H9 (cell line): Measurements from ENCODE around the gene SREBF2. TPM values are rescaled to one million over a fixed set of nuclear protein-coding genes. Genes with fewer than 3 reads are reported as not detected.

ENCODE experiments used
- DNase-seq: peaks from one replicate; pipeline ENCODE4 v3.0.0-alpha.2; 2017
- H2AFZ ChIP-seq: one replicate; pipeline ENCODE4 v1.6.1; 2013; ENCODE audit warnings: mild to moderate bottlenecking, low read length, control low read depth, moderate library complexity
- H2AK5ac ChIP-seq: 2 replicates; pipeline ENCODE4 v1.6.1; 2013; ENCODE audit warnings: low read length, control low read depth, mixed read lengths; ENCODE audit not compliant: insufficient read length
- H2BK120ac ChIP-seq: one replicate; pipeline ENCODE4 v1.6.1; 2013; ENCODE audit warnings: low read depth, mild to moderate bottlenecking, low read length, control low read depth, inconsistent platforms; ENCODE audit not compliant: poor library complexity, severe bottlenecking
- H2BK12ac ChIP-seq: 2 replicates; pipeline ENCODE4 v1.6.1; 2013; ENCODE audit warnings: low read length, control low read depth, mixed read lengths, low read depth; ENCODE audit not compliant: insufficient read length
- H2BK15ac ChIP-seq: 2 replicates; pipeline ENCODE4 v1.6.1; 2013; ENCODE audit warnings: low read depth, low read length, control low read depth
- H2BK20ac ChIP-seq: one replicate; pipeline ENCODE4 v1.6.1; 2013; ENCODE audit warnings: low read depth, mild to moderate bottlenecking, low read length, control low read depth, inconsistent platforms; ENCODE audit not compliant: poor library complexity, severe bottlenecking
- H2BK5ac ChIP-seq: 2 replicates; pipeline ENCODE4 v1.6.1; 2013; ENCODE audit warnings: low read length, control low read depth, mixed read lengths; ENCODE audit not compliant: insufficient read length
- H3K14ac ChIP-seq: 2 replicates; pipeline ENCODE4 v1.6.1; 2013; ENCODE audit warnings: low read length, control low read depth; ENCODE audit not compliant: insufficient read depth
- H3K18ac ChIP-seq: 2 replicates; pipeline ENCODE4 v1.6.1; 2013; ENCODE audit warnings: low read depth, mild to moderate bottlenecking, mixed read lengths, low read length, control low read depth; ENCODE audit not compliant: insufficient read length
- H3K23ac ChIP-seq: 2 replicates; pipeline ENCODE4 v1.6.1; 2013; ENCODE audit warnings: low read length, control low read depth, mixed read lengths, low read depth; ENCODE audit not compliant: insufficient read length
- H3K23me2 ChIP-seq: 2 replicates; pipeline ENCODE4 v1.6.1; 2013; ENCODE audit warnings: low read depth, mild to moderate bottlenecking, mixed read lengths, low read length, control low read depth; ENCODE audit not compliant: insufficient read length, poor library complexity, severe bottlenecking
- H3K27ac ChIP-seq: 2 replicates; pipeline ENCODE4 v1.5.1; 2013; ENCODE audit warnings: low read length, control low read depth, mixed read lengths, low read depth; ENCODE audit not compliant: insufficient read length
- H3K27me3 ChIP-seq: 2 replicates; pipeline ENCODE4 v1.6.1; 2013; ENCODE audit warnings: low read length, control low read depth, inconsistent platforms; ENCODE audit not compliant: insufficient read depth
- H3K4ac ChIP-seq: 2 replicates; pipeline ENCODE4 v1.6.1; 2013; ENCODE audit warnings: low read depth, mild to moderate bottlenecking, control low read depth, inconsistent platforms, low read length, moderate library complexity
- H3K4me1 ChIP-seq: 2 replicates; pipeline ENCODE4 v1.6.1; 2013; ENCODE audit warnings: low read length, control low read depth, inconsistent platforms; ENCODE audit not compliant: insufficient read depth
- H3K4me2 ChIP-seq: 2 replicates; pipeline ENCODE4 v1.6.1; 2013; ENCODE audit warnings: low read length, control low read depth, mixed read lengths; ENCODE audit not compliant: insufficient read length, insufficient read depth
- H3K56ac ChIP-seq: 2 replicates; pipeline ENCODE4 v1.6.1; 2013; ENCODE audit warnings: low read depth, mild to moderate bottlenecking, mixed read lengths, low read length, control low read depth; ENCODE audit not compliant: insufficient read length
- H3K79me1 ChIP-seq: 2 replicates; pipeline ENCODE4 v1.6.1; 2013; ENCODE audit warnings: low read depth, mild to moderate bottlenecking, moderate library complexity, low read length, control low read depth, inconsistent platforms; ENCODE audit not compliant: insufficient read depth, poor library complexity, severe bottlenecking
- H3K79me2 ChIP-seq: 2 replicates; pipeline ENCODE4 v1.6.1; 2013; ENCODE audit warnings: low read length, control low read depth, inconsistent platforms; ENCODE audit not compliant: insufficient read depth
- H3K9ac ChIP-seq: 2 replicates; pipeline ENCODE4 v1.6.1; 2013; ENCODE audit warnings: low read length, control low read depth, mixed read lengths; ENCODE audit not compliant: insufficient read length; ENCODE audit errors: extremely low read depth
- H3K9me3 ChIP-seq: one replicate; pipeline ENCODE4 v1.6.1; 2013; ENCODE audit warnings: low read depth, low read length, inconsistent platforms; ENCODE audit not compliant: control insufficient read depth
- H3T11ph ChIP-seq: one replicate; pipeline ENCODE4 v1.6.1; 2013; ENCODE audit warnings: mild to moderate bottlenecking, low read length, control low read depth, inconsistent platforms
- H4K20me1 ChIP-seq: one replicate; pipeline ENCODE4 v1.6.1; 2013; ENCODE audit not compliant: control insufficient read depth, insufficient read length, insufficient read depth
- H4K5ac ChIP-seq: 2 replicates; pipeline ENCODE4 v1.6.1; 2013; ENCODE audit warnings: low read depth, mild to moderate bottlenecking, mixed read lengths, low read length, control low read depth; ENCODE audit not compliant: insufficient read length
- H4K8ac ChIP-seq: replicated peaks from 2 replicates; pipeline ENCODE4 v1.6.1; 2013; ENCODE audit warnings: low read length, control low read depth, mixed read lengths, low read depth; ENCODE audit not compliant: insufficient read length
- H4K91ac ChIP-seq: 2 replicates; pipeline ENCODE4 v1.6.1; 2013; ENCODE audit warnings: low read depth, mild to moderate bottlenecking, moderate library complexity, mixed read lengths, low read length, control low read depth; ENCODE audit not compliant: insufficient read length
- H3K27ac Mint-ChIP-seq, 3 experiments: 2 replicates in 2 of 3; 3 replicates in 1 of 3; pipeline ENCODE4 v1.8.0; 2020 to 2021; ENCODE audit warnings: mixed read lengths in 3 of 3, mild to moderate bottlenecking in 1 of 3, moderate library complexity in 1 of 3
- H3K27me3 Mint-ChIP-seq: 2 replicates; pipeline ENCODE4 v1.8.0; 2021; ENCODE audit warnings: low read depth, mild to moderate bottlenecking, moderate library complexity, mixed read lengths
- H3K36me3 Mint-ChIP-seq, 3 experiments: 2 replicates in 2 of 3; 3 replicates in 1 of 3; pipeline ENCODE4 v1.8.0; 2020 to 2021; ENCODE audit warnings: low read depth in 3 of 3, mixed read lengths in 3 of 3; ENCODE audit not compliant: insufficient read depth in 1 of 3
- H3K4me1 Mint-ChIP-seq, 2 experiments: 2 replicates each; pipeline ENCODE4 v1.8.0; 2020; ENCODE audit warnings: mixed read lengths in 2 of 2
- H3K4me3 Mint-ChIP-seq, 2 experiments: 2 replicates in 1 of 2; 3 replicates in 1 of 2; pipeline ENCODE4 v1.8.0; 2020 to 2021; ENCODE audit warnings: mild to moderate bottlenecking in 2 of 2, mixed read lengths in 2 of 2, moderate library complexity in 1 of 2
- H3K9me3 Mint-ChIP-seq, 2 experiments: 2 replicates in 1 of 2; 3 replicates in 1 of 2; pipeline ENCODE4 v1.8.0; 2020; ENCODE audit warnings: mild to moderate bottlenecking in 2 of 2, mixed read lengths in 2 of 2, moderate library complexity in 1 of 2
- CTCF ChIP-seq: fragments of 200-600 bp; sonication (generic); conservative IDR thresholded peaks from 3 replicates; pipeline ENCODE4 v1.8.0; 2021; ENCODE audit warnings: antibody characterized with exemption, mild to moderate bottlenecking
- WGBS: extraction: QIAGEN DNeasy Blood & Tissue Kit; methylation state at CpG from one replicate; pipeline ENCODE4 v1.1.7; 2013; ENCODE audit warnings: missing lambda C conversion rate, low lambda C conversion rate, mixed read lengths; ENCODE audit not compliant: insufficient read length; ENCODE audit errors: extremely low coverage; 5-methylcytosine and 5-hydroxymethylcytosine counted together
- total RNA-seq: library from RNA; stranded (reverse); gene quantifications from 2 replicates; pipeline ENCODE4 v1.2.1, GENCODE V29; 2021

Gene SREBF2
- total RNA-seq, 1 experiment from 2014 or later = 146 TPM

- H2BK20ac ChIP-seq = no peak overlapping the region
- no peak overlapping the region for H3T11ph ChIP-seq
- no peak overlapping the region for H3K18ac ChIP-seq
- H4K5ac ChIP-seq = no peak overlapping the region
- H3K9ac ChIP-seq = no peak overlapping the region
- H4K91ac ChIP-seq = no peak overlapping the region
- H3K79me1 ChIP-seq = no peaks in the 10 kb centered on the region
- H3K4me1 ChIP-seq = no peaks in the 10 kb centered on the region
- DNase-seq = no peak
- H4K20me1 ChIP-seq = no peaks in the 10 kb centered on the region
- H3K23ac ChIP-seq = no peak overlapping the region
- H3K4ac ChIP-seq = no peak overlapping the region
- no peak for TF ChIP-seq CTCF
- H2BK120ac ChIP-seq = no peak overlapping the region
- Mint-ChIP-seq H3K27ac (no peak overlapping the region), H3K4me1 (no peaks in the 10 kb centered on the region), H3K9me3 (no peaks in the 10 kb centered on the region), H3K36me3 (peaks cover 37 to 85% (median 72%) of the 10 kb centered on the region in 3 experiments; a peak in 6 of 7 replicates), H3K27me3 (no peaks in the 10 kb centered on the region), H3K4me3 (no peak overlapping the region)
- no peak overlapping the region for H2BK5ac ChIP-seq
- H3K23me2 ChIP-seq = no peaks in the 10 kb centered on the region
- H3K9me3 ChIP-seq = no peaks in the 10 kb centered on the region
- no peak overlapping the region for H3K27ac ChIP-seq
- no peak overlapping the region for H3K56ac ChIP-seq
- no CpG with 5 or more reads among the region's 13 CpGs for WGBS
- H3K4me2 ChIP-seq = no peak overlapping the region
- H4K8ac ChIP-seq = no peak overlapping the region
- H2BK15ac ChIP-seq = no peak overlapping the region
- no peak overlapping the region for H2AK5ac ChIP-seq
- H2BK12ac ChIP-seq = no peak overlapping the region
- H2AFZ ChIP-seq = no peak overlapping the region
- H3K14ac ChIP-seq = no peak overlapping the region
- H3K79me2 ChIP-seq = no peaks in the 10 kb centered on the region
- H3K27me3 ChIP-seq = no peaks in the 10 kb centered on the region
Observed at GRCh38 chr22:41899992-41900651, 67.2 kb downstream of the SREBF2 start.
